Activated CD8-positive, alpha-beta T cell treated with anti-CD3 and anti-CD28 coated beads, Interleukin-2, amount 10 ng/mL, durations not matched to agents 7 days and 5 days (primary cell): ENCODE data around the gene ABO. TPM values are rescaled to one million over a fixed set of nuclear protein-coding genes. Genes with fewer than 3 reads are reported as not detected.
"Not testable (repeated sequence)": the region's sequence is repeated elsewhere in the genome, so short reads cannot be mapped to it uniquely, and the experiment has no call there.

Experiments
- ATAC-seq: fragments of 150-1000 bp; cut with Tn5 transposase; one replicate; pipeline ENCODE4 v1.10.0; 2021; ENCODE audit warnings: moderate library complexity
- CTCF ChIA-PET: fragments of 350-600 bp; sonication (Branson Sonifier 250); formaldehyde crosslinking; loops from one replicate; lab custom pipeline; 2021; ENCODE audit warnings: antibody characterized with exemption; lab: Charles Lee
- POLR2A ChIA-PET: fragments of 350-600 bp; sonication (Branson Sonifier 250); formaldehyde crosslinking; loops from one replicate; lab custom pipeline; 2021; ENCODE audit warnings: antibody characterized with exemption; lab: Charles Lee
- DNase-seq: peaks from one replicate; pipeline ENCODE4 v3.0.0-alpha.2; 2020
- H3K27ac Mint-ChIP-seq: one replicate; pipeline ENCODE4 v1.8.0; 2021; ENCODE audit warnings: mild to moderate bottlenecking, mixed read lengths
- H3K27me3 Mint-ChIP-seq: one replicate; pipeline ENCODE4 v1.8.0; 2021; ENCODE audit warnings: low read depth, mixed read lengths
- H3K36me3 Mint-ChIP-seq: one replicate; pipeline ENCODE4 v1.8.0; 2021; ENCODE audit warnings: low read depth, mixed read lengths
- H3K4me1 Mint-ChIP-seq: one replicate; pipeline ENCODE4 v1.8.0; 2021; ENCODE audit warnings: low read depth, mixed read lengths
- H3K4me3 Mint-ChIP-seq: one replicate; pipeline ENCODE4 v1.8.0; 2021; ENCODE audit warnings: mild to moderate bottlenecking, mixed read lengths
- H3K9me3 Mint-ChIP-seq: one replicate; pipeline ENCODE4 v1.8.0; 2022; ENCODE audit warnings: mixed read lengths; ENCODE audit not compliant: insufficient read depth
- total RNA-seq, 2 experiments: library from RNA; stranded (reverse); gene quantifications; one replicate each; pipeline ENCODE4 v1.2.3, GENCODE V29; 2021

Gene ABO
- total RNA-seq, 2 experiments from 2014 or later = not detected

GRCh38 chr9:133225171-133226011 lies 49.6 kb downstream of the ABO start:
- no peaks in the 10 kb centered on the region for H3K27me3 Mint-ChIP-seq
- CTCF ChIA-PET = no interaction called here
- no peak for ATAC-seq
- POLR2A ChIA-PET = no interaction called here
- H3K4me3 Mint-ChIP-seq = no peak overlapping the region
- no peak for DNase-seq
- H3K27ac Mint-ChIP-seq = no peak overlapping the region
- no peaks in the 10 kb centered on the region for H3K4me1 Mint-ChIP-seq
- H3K9me3 Mint-ChIP-seq = no peaks in the 10 kb centered on the region
- no peaks in the 10 kb centered on the region for H3K36me3 Mint-ChIP-seq

GRCh38 chr9:133224762-133225161 lies 50.2 kb downstream of the ABO start:
- no peaks in the 10 kb centered on the region for H3K36me3 Mint-ChIP-seq
- DNase-seq (no peak), ATAC-seq (no peak)
- no peaks in the 10 kb centered on the region for H3K9me3 Mint-ChIP-seq
- no peaks in the 10 kb centered on the region for H3K4me1 Mint-ChIP-seq
- H3K4me3 Mint-ChIP-seq = no peak overlapping the region
- POLR2A ChIA-PET = no interaction called here
- CTCF ChIA-PET = no interaction called here
- H3K27me3 Mint-ChIP-seq = peaks cover 5% of the 10 kb centered on the region
- H3K27ac Mint-ChIP-seq = no peak overlapping the region

- peaks cover 20% of the 10 kb centered on the region for H3K27me3 Mint-ChIP-seq
- POLR2A ChIA-PET, H3K4me3 Mint-ChIP-seq, ATAC-seq, H3K27ac Mint-ChIP-seq, DNase-seq, H3K9me3 Mint-ChIP-seq, H3K4me1 Mint-ChIP-seq, H3K36me3 Mint-ChIP-seq: not testable (repeated sequence)
- CTCF ChIA-PET = interaction anchor here (1.0 kb wide), 1 partner anchor 37 kb away, joined by 4 read pairs; no protein-coding TSS in a partner anchor
Observed at GRCh38 chr9:133223159-133223756, 51.7 kb downstream of the ABO start.

- not testable (repeated sequence) for DNase-seq
Observed at GRCh38 chr9:133221994-133222393, 53.0 kb downstream of the ABO start.

GRCh38 chr9:133221177-133221809 lies 53.7 kb downstream of the ABO start:
- no peaks in the 10 kb centered on the region for H3K4me1 Mint-ChIP-seq
- ATAC-seq (no peak), DNase-seq (no peak)
- no peaks in the 10 kb centered on the region for H3K9me3 Mint-ChIP-seq
- ChIA-PET CTCF (no interaction called here), POLR2A (no interaction called here)
- H3K27ac Mint-ChIP-seq = no peak overlapping the region
- no peaks in the 10 kb centered on the region for H3K36me3 Mint-ChIP-seq
- no peak overlapping the region for H3K4me3 Mint-ChIP-seq
- H3K27me3 Mint-ChIP-seq = peaks cover 35% of the 10 kb centered on the region

More at GRCh38 chr9:133221994-133222393, 53.0 kb downstream of the ABO start:
- H3K27ac Mint-ChIP-seq, H3K4me1 Mint-ChIP-seq, POLR2A ChIA-PET, ATAC-seq, H3K9me3 Mint-ChIP-seq, H3K4me3 Mint-ChIP-seq, H3K36me3 Mint-ChIP-seq, CTCF ChIA-PET: not testable (repeated sequence)
- H3K27me3 Mint-ChIP-seq = peaks cover 29% of the 10 kb centered on the region

- peaks cover 56% of the 10 kb centered on the region for H3K27me3 Mint-ChIP-seq
- H3K9me3 Mint-ChIP-seq, H3K4me3 Mint-ChIP-seq, H3K36me3 Mint-ChIP-seq, POLR2A ChIA-PET, ATAC-seq, H3K27ac Mint-ChIP-seq, DNase-seq, H3K4me1 Mint-ChIP-seq: not testable (repeated sequence)
- CTCF ChIA-PET = interaction anchor here (1.4 kb wide), 1 partner anchor 21 kb away, joined by 5 read pairs; no protein-coding TSS in a partner anchor
Observed at GRCh38 chr9:133218049-133218975, 56.7 kb downstream of the ABO start.

GRCh38 chr9:133217333-133217988 lies 57.5 kb downstream of the ABO start:
- POLR2A ChIA-PET, H3K36me3 Mint-ChIP-seq, ATAC-seq, H3K9me3 Mint-ChIP-seq, H3K4me1 Mint-ChIP-seq, H3K27ac Mint-ChIP-seq, DNase-seq, H3K4me3 Mint-ChIP-seq: not testable (repeated sequence)
- H3K27me3 Mint-ChIP-seq = peaks cover 59% of the 10 kb centered on the region
- CTCF ChIA-PET = interaction anchor here (1.4 kb wide), 1 partner anchor 22 kb away, joined by 5 read pairs; no protein-coding TSS in a partner anchor

GRCh38 chr9:133214276-133214675 lies 60.7 kb downstream of the ABO start:
- ATAC-seq, POLR2A ChIA-PET, H3K9me3 Mint-ChIP-seq, DNase-seq, H3K4me1 Mint-ChIP-seq, H3K36me3 Mint-ChIP-seq, H3K27ac Mint-ChIP-seq, H3K4me3 Mint-ChIP-seq: not testable (repeated sequence)
- CTCF ChIA-PET = interaction anchor here (1.0 kb wide), 1 partner anchor 25 kb away, joined by 3 read pairs; no protein-coding TSS in a partner anchor
- peaks cover 52% of the 10 kb centered on the region for H3K27me3 Mint-ChIP-seq

GRCh38 chr9:133210609-133211008 lies 64.4 kb downstream of the ABO start:
- H3K4me1 Mint-ChIP-seq = no peaks in the 10 kb centered on the region
- POLR2A ChIA-PET = no interaction called here

GRCh38 chr9:133210202-133210532 lies 64.8 kb downstream of the ABO start:
- no peak overlapping the region for H3K4me3 Mint-ChIP-seq
- no peaks in the 10 kb centered on the region for H3K4me1 Mint-ChIP-seq
- ChIA-PET POLR2A (no interaction called here), CTCF (no interaction called here)
- DNase-seq (no peak), ATAC-seq (no peak)
- H3K27ac Mint-ChIP-seq = no peak overlapping the region
- H3K36me3 Mint-ChIP-seq = no peaks in the 10 kb centered on the region
- H3K27me3 Mint-ChIP-seq = peaks cover 21% of the 10 kb centered on the region
- no peaks in the 10 kb centered on the region for H3K9me3 Mint-ChIP-seq

More at GRCh38 chr9:133210609-133211008, 64.4 kb downstream of the ABO start:
- ATAC-seq (no peak), DNase-seq (no peak)
- H3K27ac Mint-ChIP-seq = no peak overlapping the region
- peaks cover 24% of the 10 kb centered on the region for H3K27me3 Mint-ChIP-seq
- no peaks in the 10 kb centered on the region for H3K9me3 Mint-ChIP-seq
- no peaks in the 10 kb centered on the region for H3K36me3 Mint-ChIP-seq
- H3K4me3 Mint-ChIP-seq = no peak overlapping the region
- CTCF ChIA-PET = no interaction called here
